ENCODE measurements around the gene CFAP73. TPM values are rescaled to one million over a fixed set of nuclear protein-coding genes. Genes with fewer than 3 reads are reported as not detected.

Gene CFAP73
- total RNA-seq, 1 experiment from 2014 or later = 0.94 TPM

DNA sequence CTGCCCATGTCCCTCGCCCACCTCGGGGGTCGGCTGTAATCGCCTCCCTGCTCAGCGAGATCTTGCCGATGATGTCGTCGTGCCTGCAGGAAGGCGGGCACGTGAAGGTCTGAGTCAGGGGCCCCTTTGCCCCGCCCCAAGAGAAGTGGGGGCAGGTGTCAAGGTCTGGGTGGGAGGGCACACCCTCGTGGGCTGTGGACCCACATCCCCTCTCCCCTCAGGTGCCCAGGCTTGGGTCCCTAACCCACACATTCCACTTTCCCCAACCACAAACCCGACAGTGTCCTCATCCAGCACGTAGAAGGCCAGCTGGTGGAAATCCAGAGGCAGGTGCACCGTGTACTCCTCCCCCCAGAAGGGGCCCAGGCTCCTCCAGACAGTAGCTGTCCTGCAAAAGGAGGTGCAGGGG lies 21.7 kb upstream of the CFAP73 start:
- H3K36me3 Mint-ChIP-seq = peaks cover 11% of the 10 kb centered on the region
- no peak for ATAC-seq
- no peak overlapping the region for H3K4me3 Mint-ChIP-seq
- peaks cover 15% of the 10 kb centered on the region for H3K9me3 Mint-ChIP-seq
- TF ChIP-seq ELF4 (CRISPR knock-in tag; IDR thresholded peaks at IDR 0.05; ENCODE audit: low read depth) = no peak
- no peak for TF ChIP-seq FOXP1 (CRISPR knock-in tag; IDR thresholded peaks at IDR 0.05; ENCODE audit: borderline replicate concordance)
- TF ChIP-seq, protein P1, sequence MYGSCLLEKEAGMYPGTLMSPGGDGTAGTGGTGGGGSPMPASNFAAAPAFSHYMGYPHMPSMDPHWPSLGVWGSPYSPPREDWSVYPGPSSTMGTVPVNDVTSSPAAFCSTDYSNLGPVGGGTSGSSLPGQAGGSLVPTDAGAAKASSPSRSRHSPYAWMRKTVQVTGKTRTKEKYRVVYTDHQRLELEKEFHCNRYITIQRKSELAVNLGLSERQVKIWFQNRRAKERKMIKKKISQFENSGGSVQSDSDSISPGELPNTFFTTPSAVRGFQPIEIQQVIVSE (CRISPR knock-in tag; IDR thresholded peaks at IDR 0.05; ENCODE audit: borderline replicate concordance) = no peak
- TF ChIP-seq, protein P2, sequence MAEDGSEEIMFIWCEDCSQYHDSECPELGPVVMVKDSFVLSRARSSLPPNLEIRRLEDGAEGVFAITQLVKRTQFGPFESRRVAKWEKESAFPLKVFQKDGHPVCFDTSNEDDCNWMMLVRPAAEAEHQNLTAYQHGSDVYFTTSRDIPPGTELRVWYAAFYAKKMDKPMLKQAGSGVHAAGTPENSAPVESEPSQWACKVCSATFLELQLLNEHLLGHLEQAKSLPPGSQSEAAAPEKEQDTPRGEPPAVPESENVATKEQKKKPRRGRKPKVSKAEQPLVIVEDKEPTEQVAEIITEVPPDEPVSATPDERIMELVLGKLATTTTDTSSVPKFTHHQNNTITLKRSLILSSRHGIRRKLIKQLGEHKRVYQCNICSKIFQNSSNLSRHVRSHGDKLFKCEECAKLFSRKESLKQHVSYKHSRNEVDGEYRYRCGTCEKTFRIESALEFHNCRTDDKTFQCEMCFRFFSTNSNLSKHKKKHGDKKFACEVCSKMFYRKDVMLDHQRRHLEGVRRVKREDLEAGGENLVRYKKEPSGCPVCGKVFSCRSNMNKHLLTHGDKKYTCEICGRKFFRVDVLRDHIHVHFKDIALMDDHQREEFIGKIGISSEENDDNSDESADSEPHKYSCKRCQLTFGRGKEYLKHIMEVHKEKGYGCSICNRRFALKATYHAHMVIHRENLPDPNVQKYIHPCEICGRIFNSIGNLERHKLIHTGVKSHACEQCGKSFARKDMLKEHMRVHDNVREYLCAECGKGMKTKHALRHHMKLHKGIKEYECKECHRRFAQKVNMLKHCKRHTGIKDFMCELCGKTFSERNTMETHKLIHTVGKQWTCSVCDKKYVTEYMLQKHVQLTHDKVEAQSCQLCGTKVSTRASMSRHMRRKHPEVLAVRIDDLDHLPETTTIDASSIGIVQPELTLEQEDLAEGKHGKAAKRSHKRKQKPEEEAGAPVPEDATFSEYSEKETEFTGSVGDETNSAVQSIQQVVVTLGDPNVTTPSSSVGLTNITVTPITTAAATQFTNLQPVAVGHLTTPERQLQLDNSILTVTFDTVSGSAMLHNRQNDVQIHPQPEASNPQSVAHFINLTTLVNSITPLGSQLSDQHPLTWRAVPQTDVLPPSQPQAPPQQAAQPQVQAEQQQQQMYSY (CRISPR knock-in tag; IDR thresholded peaks at IDR 0.05) = no peak
- TF ChIP-seq, protein P3, sequence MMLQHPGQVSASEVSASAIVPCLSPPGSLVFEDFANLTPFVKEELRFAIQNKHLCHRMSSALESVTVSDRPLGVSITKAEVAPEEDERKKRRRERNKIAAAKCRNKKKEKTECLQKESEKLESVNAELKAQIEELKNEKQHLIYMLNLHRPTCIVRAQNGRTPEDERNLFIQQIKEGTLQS (CRISPR knock-in tag; conservative IDR thresholded peaks at IDR 0.05) = no peak
- TF ChIP-seq, protein P4, sequence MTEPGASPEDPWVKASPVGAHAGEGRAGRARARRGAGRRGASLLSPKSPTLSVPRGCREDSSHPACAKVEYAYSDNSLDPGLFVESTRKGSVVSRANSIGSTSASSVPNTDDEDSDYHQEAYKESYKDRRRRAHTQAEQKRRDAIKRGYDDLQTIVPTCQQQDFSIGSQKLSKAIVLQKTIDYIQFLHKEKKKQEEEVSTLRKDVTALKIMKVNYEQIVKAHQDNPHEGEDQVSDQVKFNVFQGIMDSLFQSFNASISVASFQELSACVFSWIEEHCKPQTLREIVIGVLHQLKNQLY (CRISPR knock-in tag; IDR thresholded peaks at IDR 0.05) = no peak
- TF ChIP-seq ESRRA (CRISPR knock-in tag; IDR thresholded peaks at IDR 0.05; ENCODE audit: borderline replicate concordance) = no peak
- no peak for TF ChIP-seq ATF1 (CRISPR knock-in tag; IDR thresholded peaks at IDR 0.05)
- TF ChIP-seq, protein P5, sequence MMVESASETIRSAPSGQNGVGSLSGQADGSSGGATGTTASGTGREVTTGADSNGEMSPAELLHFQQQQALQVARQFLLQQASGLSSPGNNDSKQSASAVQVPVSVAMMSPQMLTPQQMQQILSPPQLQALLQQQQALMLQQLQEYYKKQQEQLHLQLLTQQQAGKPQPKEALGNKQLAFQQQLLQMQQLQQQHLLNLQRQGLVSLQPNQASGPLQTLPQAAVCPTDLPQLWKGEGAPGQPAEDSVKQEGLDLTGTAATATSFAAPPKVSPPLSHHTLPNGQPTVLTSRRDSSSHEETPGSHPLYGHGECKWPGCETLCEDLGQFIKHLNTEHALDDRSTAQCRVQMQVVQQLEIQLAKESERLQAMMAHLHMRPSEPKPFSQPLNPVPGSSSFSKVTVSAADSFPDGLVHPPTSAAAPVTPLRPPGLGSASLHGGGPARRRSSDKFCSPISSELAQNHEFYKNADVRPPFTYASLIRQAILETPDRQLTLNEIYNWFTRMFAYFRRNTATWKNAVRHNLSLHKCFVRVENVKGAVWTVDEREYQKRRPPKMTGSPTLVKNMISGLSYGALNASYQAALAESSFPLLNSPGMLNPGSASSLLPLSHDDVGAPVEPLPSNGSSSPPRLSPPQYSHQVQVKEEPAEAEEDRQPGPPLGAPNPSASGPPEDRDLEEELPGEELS (CRISPR knock-in tag; IDR thresholded peaks at IDR 0.05) = no peak
- TF ChIP-seq, protein P6, sequence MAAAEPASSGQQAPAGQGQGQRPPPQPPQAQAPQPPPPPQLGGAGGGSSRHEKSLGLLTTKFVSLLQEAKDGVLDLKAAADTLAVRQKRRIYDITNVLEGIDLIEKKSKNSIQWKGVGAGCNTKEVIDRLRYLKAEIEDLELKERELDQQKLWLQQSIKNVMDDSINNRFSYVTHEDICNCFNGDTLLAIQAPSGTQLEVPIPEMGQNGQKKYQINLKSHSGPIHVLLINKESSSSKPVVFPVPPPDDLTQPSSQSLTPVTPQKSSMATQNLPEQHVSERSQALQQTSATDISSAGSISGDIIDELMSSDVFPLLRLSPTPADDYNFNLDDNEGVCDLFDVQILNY (CRISPR knock-in tag; IDR thresholded peaks at IDR 0.05) = no peak
- TF ChIP-seq, protein P7, sequence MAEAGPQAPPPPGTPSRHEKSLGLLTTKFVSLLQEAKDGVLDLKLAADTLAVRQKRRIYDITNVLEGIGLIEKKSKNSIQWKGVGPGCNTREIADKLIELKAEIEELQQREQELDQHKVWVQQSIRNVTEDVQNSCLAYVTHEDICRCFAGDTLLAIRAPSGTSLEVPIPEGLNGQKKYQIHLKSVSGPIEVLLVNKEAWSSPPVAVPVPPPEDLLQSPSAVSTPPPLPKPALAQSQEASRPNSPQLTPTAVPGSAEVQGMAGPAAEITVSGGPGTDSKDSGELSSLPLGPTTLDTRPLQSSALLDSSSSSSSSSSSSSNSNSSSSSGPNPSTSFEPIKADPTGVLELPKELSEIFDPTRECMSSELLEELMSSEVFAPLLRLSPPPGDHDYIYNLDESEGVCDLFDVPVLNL (CRISPR knock-in tag; IDR thresholded peaks at IDR 0.05; ENCODE audit: borderline replicate concordance, low read depth) = no peak
- TF ChIP-seq, protein P8, sequence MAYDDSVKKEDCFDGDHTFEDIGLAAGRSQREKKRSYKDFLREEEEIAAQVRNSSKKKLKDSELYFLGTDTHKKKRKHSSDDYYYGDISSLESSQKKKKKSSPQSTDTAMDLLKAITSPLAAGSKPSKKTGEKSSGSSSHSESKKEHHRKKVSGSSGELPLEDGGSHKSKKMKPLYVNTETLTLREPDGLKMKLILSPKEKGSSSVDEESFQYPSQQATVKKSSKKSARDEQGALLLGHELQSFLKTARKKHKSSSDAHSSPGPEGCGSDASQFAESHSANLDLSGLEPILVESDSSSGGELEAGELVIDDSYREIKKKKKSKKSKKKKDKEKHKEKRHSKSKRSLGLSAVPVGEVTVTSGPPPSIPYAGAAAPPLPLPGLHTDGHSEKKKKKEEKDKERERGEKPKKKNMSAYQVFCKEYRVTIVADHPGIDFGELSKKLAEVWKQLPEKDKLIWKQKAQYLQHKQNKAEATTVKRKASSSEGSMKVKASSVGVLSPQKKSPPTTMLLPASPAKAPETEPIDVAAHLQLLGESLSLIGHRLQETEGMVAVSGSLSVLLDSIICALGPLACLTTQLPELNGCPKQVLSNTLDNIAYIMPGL (CRISPR knock-in tag; IDR thresholded peaks at IDR 0.05) = no peak
- peaks cover 3% of the 10 kb centered on the region; the same call in 1 of the 2 replicates for H3K4me1 Mint-ChIP-seq
- no peak for DNase-seq (ENCODE audit: low spot score)
- POLR2A ChIA-PET = no interaction called here
- no peak overlapping the region for H3K27ac Mint-ChIP-seq
- H3K27me3 Mint-ChIP-seq (ENCODE audit: low read depth) = peaks cover 5% of the 10 kb centered on the region
- CTCF ChIA-PET = interaction anchor here (1.4 kb wide), 1 partner anchor 31 kb away, joined by 3 read pairs; no protein-coding TSS in a partner anchor
